Hepatocyte (in vitro differentiated cells): ENCODE data around the gene FRMD6. TPM values are rescaled to one million over a fixed set of nuclear protein-coding genes. Genes with fewer than 3 reads are reported as not detected.
A peak's percentile ranks its signal among the peaks of the same experiment; 100 is the strongest.

Experiments used
- DNase-seq: peaks from one replicate; pipeline ENCODE4 v3.0.0-alpha.2; 2016; ENCODE audit warnings: low spot score
- H2AFZ ChIP-seq: fragments of 200-600 bp; sonication (generic); 2 replicates; pipeline ENCODE4 v1.6.0; 2016; ENCODE audit warnings: antibody characterized with exemption, mild to moderate bottlenecking
- H3K27ac ChIP-seq: fragments of 200-600 bp; sonication (generic); 2 replicates; pipeline ENCODE4 v1.5.1; 2016; ENCODE audit warnings: mild to moderate bottlenecking
- H3K27me3 ChIP-seq: fragments of 200-600 bp; sonication (generic); 2 replicates; pipeline ENCODE4 v1.6.1; 2016
- H3K36me3 ChIP-seq: fragments of 200-600 bp; sonication (generic); replicated peaks from 2 replicates; pipeline ENCODE4 v1.5.1; 2016; ENCODE audit warnings: low read depth; ENCODE audit not compliant: insufficient read depth
- H3K4me1 ChIP-seq: fragments of 200-600 bp; sonication (generic); 2 replicates; pipeline ENCODE4 v1.5.1; 2016; ENCODE audit warnings: mild to moderate bottlenecking, moderate library complexity; ENCODE audit not compliant: insufficient read depth
- H3K4me2 ChIP-seq: fragments of 200-600 bp; sonication (generic); 2 replicates; pipeline ENCODE4 v1.6.0; 2016
- H3K4me3 ChIP-seq: fragments of 200-600 bp; sonication (generic); 2 replicates; pipeline ENCODE4 v1.5.1; 2016; ENCODE audit warnings: mild to moderate bottlenecking
- H3K79me2 ChIP-seq: fragments of 200-600 bp; sonication (generic); 2 replicates; pipeline ENCODE4 v1.6.0; 2017; ENCODE audit warnings: mild to moderate bottlenecking
- H3K9me2 ChIP-seq: fragments of 200-600 bp; sonication (generic); replicated peaks from 2 replicates; pipeline ENCODE4 v1.6.0; 2017; ENCODE audit warnings: mild to moderate bottlenecking; ENCODE audit not compliant: insufficient read depth
- H3K9me3 ChIP-seq: fragments of 200-600 bp; sonication (generic); 2 replicates; pipeline ENCODE4 v1.5.1; 2016; ENCODE audit warnings: low read depth, mild to moderate bottlenecking
- H4K20me1 ChIP-seq: fragments of 200-600 bp; sonication (generic); 2 replicates; pipeline ENCODE4 v1.6.0; 2016; ENCODE audit warnings: mild to moderate bottlenecking; ENCODE audit not compliant: insufficient read depth, poor library complexity, severe bottlenecking
- EZH2 ChIP-seq: fragments of 200-600 bp; sonication (generic); IDR thresholded peaks from 2 replicates; pipeline ENCODE4 v1.6.1; 2016; ENCODE audit warnings: antibody characterized with exemption, mild to moderate bottlenecking, borderline replicate concordance
- EZH2phosphoT487 ChIP-seq: fragments of 200-600 bp; sonication (generic); IDR thresholded peaks from one replicate; pipeline ENCODE4 v1.6.1; 2018; ENCODE audit warnings: antibody characterized with exemption, mild to moderate bottlenecking, low read depth, moderate library complexity; ENCODE audit not compliant: unreplicated experiment, severe bottlenecking
- WGBS: methylation state at CpG from one replicate; pipeline ENCODE4 v1.1.6; 2016; ENCODE audit warnings: low lambda C conversion rate; ENCODE audit errors: missing lambda C conversion rate; 5-methylcytosine and 5-hydroxymethylcytosine counted together
- polyA plus RNA-seq: library from polyadenylated mRNA; unstranded; fragments of >200 nt; fragmentation: Nextera tagmentation; extraction: Ambion mirVana; gene quantifications from 2 replicates; pipeline ENCODE4 v1.2.1, GENCODE V29; 2016
- small RNA-seq: library from RNA; depleted of rRNA; stranded (forward); fragments of <200 nt; gene quantifications from one replicate; pipeline ENCODE3, GENCODE V24; 2014
- total RNA-seq: library from RNA; depleted of rRNA; stranded (reverse); fragments of >200 nt; gene quantifications from 2 replicates; pipeline ENCODE4 v1.2.3, GENCODE V29; 2014
- TF ChIP-seq, protein P1 (sequence below): fragments of 200-600 bp; sonication (generic); IDR thresholded peaks from 2 replicates; pipeline ENCODE4 v1.5.1; 2016; ENCODE audit warnings: antibody characterized with exemption, mild to moderate bottlenecking; ENCODE audit not compliant: poor library complexity

FRMD6 gene
- total and polyA plus RNA-seq, 2 experiments from 2014 or later: 18.9 to 64.4 TPM

DNA sequence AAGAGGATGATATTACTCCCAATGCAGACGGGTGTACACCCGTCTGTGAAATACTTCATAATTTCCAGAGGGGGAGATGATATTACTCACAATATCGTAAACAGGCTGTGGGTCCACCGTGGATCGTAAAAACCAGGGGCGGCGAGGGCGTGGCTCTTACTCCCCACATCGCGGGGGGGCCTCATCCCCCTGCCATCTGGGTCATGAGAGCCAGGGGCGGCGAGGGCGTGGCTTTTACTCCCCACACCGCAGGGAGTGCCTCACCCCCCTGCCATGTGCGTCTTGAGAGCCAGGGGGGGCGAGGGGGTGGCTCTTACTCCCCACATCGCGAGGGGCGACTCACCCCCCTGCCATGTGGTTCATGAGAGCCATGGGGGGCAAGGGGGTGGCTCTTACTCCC lies 122.5 kb downstream of the FRMD6 start:
- no peak overlapping the region for H2AFZ ChIP-seq
- H3K4me1 ChIP-seq: no peaks in the 10 kb centered on the region
- H3K27ac ChIP-seq: no peak overlapping the region
- no peak for TF ChIP-seq EZH2
- TF ChIP-seq, protein P1, sequence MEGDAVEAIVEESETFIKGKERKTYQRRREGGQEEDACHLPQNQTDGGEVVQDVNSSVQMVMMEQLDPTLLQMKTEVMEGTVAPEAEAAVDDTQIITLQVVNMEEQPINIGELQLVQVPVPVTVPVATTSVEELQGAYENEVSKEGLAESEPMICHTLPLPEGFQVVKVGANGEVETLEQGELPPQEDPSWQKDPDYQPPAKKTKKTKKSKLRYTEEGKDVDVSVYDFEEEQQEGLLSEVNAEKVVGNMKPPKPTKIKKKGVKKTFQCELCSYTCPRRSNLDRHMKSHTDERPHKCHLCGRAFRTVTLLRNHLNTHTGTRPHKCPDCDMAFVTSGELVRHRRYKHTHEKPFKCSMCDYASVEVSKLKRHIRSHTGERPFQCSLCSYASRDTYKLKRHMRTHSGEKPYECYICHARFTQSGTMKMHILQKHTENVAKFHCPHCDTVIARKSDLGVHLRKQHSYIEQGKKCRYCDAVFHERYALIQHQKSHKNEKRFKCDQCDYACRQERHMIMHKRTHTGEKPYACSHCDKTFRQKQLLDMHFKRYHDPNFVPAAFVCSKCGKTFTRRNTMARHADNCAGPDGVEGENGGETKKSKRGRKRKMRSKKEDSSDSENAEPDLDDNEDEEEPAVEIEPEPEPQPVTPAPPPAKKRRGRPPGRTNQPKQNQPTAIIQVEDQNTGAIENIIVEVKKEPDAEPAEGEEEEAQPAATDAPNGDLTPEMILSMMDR: no peak
- no peak for TF ChIP-seq EZH2phosphoT487
- WGBS: 94% methylated on average over 15 of the region's 19 CpGs
- H3K27me3 ChIP-seq: no peaks in the 10 kb centered on the region
- no peak overlapping the region for H3K4me3 ChIP-seq
- no peaks in the 10 kb centered on the region for H4K20me1 ChIP-seq
- H3K36me3 ChIP-seq: no peaks in the 10 kb centered on the region
- H3K9me3 ChIP-seq: no peaks in the 10 kb centered on the region
- DNase-seq: no peak
- no peaks in the 10 kb centered on the region for H3K79me2 ChIP-seq
- H3K4me2 ChIP-seq: no peak overlapping the region
- no peaks in the 10 kb centered on the region for H3K9me2 ChIP-seq

DNA sequence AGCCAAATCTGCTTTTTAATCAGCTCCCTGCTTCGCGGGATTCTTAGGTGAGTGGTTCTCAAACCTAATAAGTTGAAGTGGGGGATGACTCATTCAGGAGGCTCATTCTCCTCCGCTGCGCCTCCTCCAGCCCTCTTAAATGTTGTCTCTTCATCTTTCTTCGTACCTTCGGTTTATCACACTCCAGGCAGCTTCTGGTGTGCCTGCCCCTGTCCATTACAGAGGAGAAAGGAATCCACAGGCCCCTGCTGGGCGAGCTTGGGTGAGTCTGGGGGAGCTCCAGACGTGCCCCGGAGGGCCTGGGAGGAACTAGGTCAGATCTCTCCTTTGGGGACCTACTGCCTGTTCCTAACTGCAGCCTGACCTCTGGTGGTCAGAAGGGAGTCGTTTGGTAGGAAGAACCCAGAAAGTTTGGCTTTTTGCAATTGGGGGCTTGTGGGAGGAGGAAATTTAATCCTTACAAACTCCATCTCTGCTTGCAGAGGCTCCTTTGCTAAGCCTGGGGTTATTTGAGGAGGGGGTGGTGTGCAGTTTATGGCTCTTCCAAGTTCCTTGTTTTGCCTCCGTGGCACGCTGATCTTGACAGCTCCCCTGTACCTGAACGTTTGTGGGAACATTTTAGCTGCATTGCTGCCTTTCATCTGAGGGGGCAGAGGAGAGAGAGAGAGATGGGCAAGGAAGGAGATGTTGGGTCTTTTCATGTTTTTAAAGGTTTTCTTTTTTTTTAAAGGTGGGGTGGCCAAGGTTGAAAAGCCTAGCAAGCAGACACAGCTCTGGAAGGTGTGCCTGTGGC lies 124.6 kb downstream of the FRMD6 start:
- no peaks in the 10 kb centered on the region for H3K4me1 ChIP-seq
- H3K36me3 ChIP-seq: no peaks in the 10 kb centered on the region
- peak; percentile 73 for DNase-seq
- no peaks in the 10 kb centered on the region for H3K9me3 ChIP-seq
- H3K9me2 ChIP-seq: no peaks in the 10 kb centered on the region
- peak overlapping the region; percentile 75 for H3K4me2 ChIP-seq
- H3K27me3 ChIP-seq: peaks cover 3% of the 10 kb centered on the region
- WGBS: 27% methylated on average over 13 of the region's 13 CpGs
- H2AFZ ChIP-seq: peak overlapping the region; percentile 26
- no peak overlapping the region for H3K27ac ChIP-seq
- TF ChIP-seq EZH2 (no peak), EZH2phosphoT487 (no peak)
- TF ChIP-seq, protein P1: peak; percentile 92
- H3K79me2 ChIP-seq: no peaks in the 10 kb centered on the region
- no peak overlapping the region for H3K4me3 ChIP-seq
- H4K20me1 ChIP-seq: no peaks in the 10 kb centered on the region

DNA sequence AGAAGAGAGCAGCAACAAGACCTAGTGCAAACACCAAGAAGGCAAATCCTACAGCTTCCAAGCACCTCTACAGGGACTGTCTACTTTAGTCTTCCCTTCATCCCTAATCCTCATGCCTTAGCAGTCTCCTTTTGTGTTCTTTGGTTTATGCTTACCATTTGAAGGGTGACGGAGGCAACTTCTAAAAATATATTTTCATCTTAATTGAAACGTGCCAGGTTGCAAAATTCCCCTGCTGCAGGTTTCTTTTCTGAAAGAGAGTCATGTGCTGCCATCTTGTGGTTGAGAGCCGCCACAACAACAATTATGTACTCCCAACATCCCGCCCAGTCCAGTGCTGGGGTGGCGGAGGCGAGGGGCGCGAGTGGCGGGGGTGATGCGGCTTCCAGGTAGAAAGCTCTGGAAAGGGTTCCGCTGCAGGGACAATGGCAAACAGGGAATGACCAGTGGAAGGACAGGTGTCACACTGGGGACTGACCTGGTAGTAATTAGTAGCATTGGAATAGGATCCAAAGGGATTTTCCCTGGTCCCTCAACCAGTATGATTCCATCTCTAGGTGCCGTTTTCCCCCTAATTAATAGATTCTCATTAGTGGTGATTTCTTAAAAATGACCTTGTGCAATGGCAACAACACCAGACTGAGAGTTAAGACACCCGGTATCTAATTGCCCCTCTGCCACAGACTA lies 128.4 kb downstream of the FRMD6 start:
- Histone ChIP-seq H3K4me1 (no peaks in the 10 kb centered on the region), H3K79me2 (no peaks in the 10 kb centered on the region), H4K20me1 (no peaks in the 10 kb centered on the region), H3K9me3 (no peaks in the 10 kb centered on the region), H3K27me3 (peaks cover 12% of the 10 kb centered on the region), H3K4me2 (peak overlapping the region; percentile 66), H3K27ac (no peak overlapping the region), H3K9me2 (no peaks in the 10 kb centered on the region), H3K36me3 (no peaks in the 10 kb centered on the region), H2AFZ (no peak overlapping the region), H3K4me3 (no peak overlapping the region)
- 11% methylated on average over 13 of the region's 13 CpGs for WGBS
- TF ChIP-seq, protein P1: peak; percentile 81
- TF ChIP-seq EZH2phosphoT487: no peak
- DNase-seq: peak; percentile 87

Small RNA genes lying within 50 kb of the gene (small RNA-seq; reads per million reads assigned to genes)
- gene OR7E159P (not detected), gene RNA5SP385 (not detected), gene RNU6-301P (not detected)

Other genes starting within 250 kb of the FRMD6 start
- gene GNG2, start 208.7 kb downstream of the FRMD6 start, total RNA-seq: 9.0 and 13.7 TPM in 2 replicates
- 5.0 and 6.6 TPM in 2 replicates for gene GNG2, start 208.7 kb downstream of the FRMD6 start, polyA plus RNA-seq